ENCODE results near the gene HDDC3.

Gene HDDC3

DNA sequence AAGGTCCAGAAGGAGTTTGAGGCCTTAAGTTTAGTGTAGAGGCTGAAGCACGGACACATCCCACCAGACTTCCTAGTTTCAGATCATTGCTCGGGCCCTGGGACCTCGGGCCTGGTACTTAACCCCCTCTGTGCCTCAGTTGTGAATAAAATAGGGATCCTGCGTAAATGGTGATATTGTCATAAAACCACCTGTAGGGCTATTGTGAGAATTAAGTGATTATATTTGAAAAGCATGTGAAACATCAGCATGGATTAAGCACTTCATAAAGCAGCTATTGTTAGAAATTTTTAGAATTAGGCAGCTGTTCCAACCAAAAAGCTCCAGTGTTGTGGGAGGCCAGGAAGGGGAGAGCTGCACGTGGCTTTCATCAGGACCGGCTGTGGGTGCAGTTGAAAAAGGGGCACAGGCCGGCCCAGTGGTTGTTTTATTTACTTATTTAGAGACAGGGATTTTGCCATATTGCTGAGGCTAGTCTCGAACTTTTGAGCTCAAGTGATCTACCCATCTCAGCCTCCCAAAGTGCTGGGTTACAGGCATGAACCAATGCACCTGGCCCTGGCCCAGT is 26.8 kb upstream of the HDDC3 start:
- TF ChIP-seq CEBPB (IDR thresholded peaks at IDR 0.05) (no peak), TCF12 (IDR thresholded peaks at IDR 0.05; ENCODE audit: low read depth) (no peak), ZBTB7A (IDR thresholded peaks at IDR 0.05; ENCODE audit: low read depth) (no peak), FOXM1 (IDR thresholded peaks at IDR 0.05; ENCODE audit: borderline replicate concordance, low read depth) (no peak), EP300 (IDR thresholded peaks at IDR 0.05; ENCODE audit: borderline replicate concordance) (no peak), MAX (IDR thresholded peaks at IDR 0.05) (no peak), TAF1 (IDR thresholded peaks at IDR 0.05; ENCODE audit: low read depth) (no peak), NFIC (IDR thresholded peaks at IDR 0.05) (no peak), TEAD4 (IDR thresholded peaks at IDR 0.05) (no peak)

DNA sequence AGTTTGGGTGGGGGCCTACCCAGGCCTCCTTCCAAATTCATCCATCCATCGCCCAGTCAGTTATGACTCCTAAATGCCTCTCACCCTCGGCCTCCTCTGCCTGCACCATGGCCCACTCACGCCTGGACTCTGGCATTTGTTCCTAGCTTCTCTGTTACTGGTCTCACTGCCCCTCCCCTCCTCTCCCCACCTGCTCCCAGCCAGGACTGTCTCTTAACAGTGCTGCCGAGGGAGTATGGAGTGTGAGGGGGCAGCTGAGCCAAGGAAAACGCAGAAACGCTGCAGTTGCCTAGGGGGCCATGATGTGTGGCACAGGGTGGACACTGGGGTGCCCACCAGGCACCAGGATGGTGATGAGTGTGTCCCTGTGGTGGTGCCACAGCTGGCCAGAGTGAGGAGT is 25.4 kb upstream of the HDDC3 start:
- no peak for TF ChIP-seq TEAD4 (IDR thresholded peaks at IDR 0.05)
- TF ChIP-seq FOXM1 (IDR thresholded peaks at IDR 0.05; ENCODE audit: borderline replicate concordance, low read depth), result no peak
- TF ChIP-seq TAF1 (IDR thresholded peaks at IDR 0.05; ENCODE audit: low read depth), result no peak
- TF ChIP-seq NFIC (IDR thresholded peaks at IDR 0.05), result no peak
- TF ChIP-seq MAX (IDR thresholded peaks at IDR 0.05), result no peak
- no peak for TF ChIP-seq RAD21 (IDR thresholded peaks at IDR 0.05; ENCODE audit: low read depth)
- no peak for TF ChIP-seq CEBPB (IDR thresholded peaks at IDR 0.05)

- TF ChIP-seq EGR1 (IDR thresholded peaks at IDR 0.05) (no peak), FOXM1 (IDR thresholded peaks at IDR 0.05; ENCODE audit: borderline replicate concordance, low read depth) (no peak), MAX (IDR thresholded peaks at IDR 0.05) (no peak), TAF1 (IDR thresholded peaks at IDR 0.05; ENCODE audit: low read depth) (no peak), NFIC (IDR thresholded peaks at IDR 0.05) (no peak), CEBPB (IDR thresholded peaks at IDR 0.05) (no peak), ZBTB7A (IDR thresholded peaks at IDR 0.05; ENCODE audit: low read depth) (no peak), EP300 (IDR thresholded peaks at IDR 0.05; ENCODE audit: borderline replicate concordance) (no peak), RAD21 (IDR thresholded peaks at IDR 0.05; ENCODE audit: low read depth) (no peak), TCF12 (IDR thresholded peaks at IDR 0.05; ENCODE audit: low read depth) (no peak), TEAD4 (IDR thresholded peaks at IDR 0.05) (no peak), USF1 (IDR thresholded peaks at IDR 0.05) (no peak), YY1 (IDR thresholded peaks at IDR 0.05; ENCODE audit: low read depth) (no peak), CREB1 (IDR thresholded peaks at IDR 0.05; ENCODE audit: low read depth) (no peak)
- TF ChIP-seq, protein P1, sequence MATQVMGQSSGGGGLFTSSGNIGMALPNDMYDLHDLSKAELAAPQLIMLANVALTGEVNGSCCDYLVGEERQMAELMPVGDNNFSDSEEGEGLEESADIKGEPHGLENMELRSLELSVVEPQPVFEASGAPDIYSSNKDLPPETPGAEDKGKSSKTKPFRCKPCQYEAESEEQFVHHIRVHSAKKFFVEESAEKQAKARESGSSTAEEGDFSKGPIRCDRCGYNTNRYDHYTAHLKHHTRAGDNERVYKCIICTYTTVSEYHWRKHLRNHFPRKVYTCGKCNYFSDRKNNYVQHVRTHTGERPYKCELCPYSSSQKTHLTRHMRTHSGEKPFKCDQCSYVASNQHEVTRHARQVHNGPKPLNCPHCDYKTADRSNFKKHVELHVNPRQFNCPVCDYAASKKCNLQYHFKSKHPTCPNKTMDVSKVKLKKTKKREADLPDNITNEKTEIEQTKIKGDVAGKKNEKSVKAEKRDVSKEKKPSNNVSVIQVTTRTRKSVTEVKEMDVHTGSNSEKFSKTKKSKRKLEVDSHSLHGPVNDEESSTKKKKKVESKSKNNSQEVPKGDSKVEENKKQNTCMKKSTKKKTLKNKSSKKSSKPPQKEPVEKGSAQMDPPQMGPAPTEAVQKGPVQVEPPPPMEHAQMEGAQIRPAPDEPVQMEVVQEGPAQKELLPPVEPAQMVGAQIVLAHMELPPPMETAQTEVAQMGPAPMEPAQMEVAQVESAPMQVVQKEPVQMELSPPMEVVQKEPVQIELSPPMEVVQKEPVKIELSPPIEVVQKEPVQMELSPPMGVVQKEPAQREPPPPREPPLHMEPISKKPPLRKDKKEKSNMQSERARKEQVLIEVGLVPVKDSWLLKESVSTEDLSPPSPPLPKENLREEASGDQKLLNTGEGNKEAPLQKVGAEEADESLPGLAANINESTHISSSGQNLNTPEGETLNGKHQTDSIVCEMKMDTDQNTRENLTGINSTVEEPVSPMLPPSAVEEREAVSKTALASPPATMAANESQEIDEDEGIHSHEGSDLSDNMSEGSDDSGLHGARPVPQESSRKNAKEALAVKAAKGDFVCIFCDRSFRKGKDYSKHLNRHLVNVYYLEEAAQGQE (IDR thresholded peaks at IDR 0.05; ENCODE audit: low read depth), result no peak
Measured at GRCh38 chr15:90957031-90957790, 24.9 kb upstream of the HDDC3 start.

DNA sequence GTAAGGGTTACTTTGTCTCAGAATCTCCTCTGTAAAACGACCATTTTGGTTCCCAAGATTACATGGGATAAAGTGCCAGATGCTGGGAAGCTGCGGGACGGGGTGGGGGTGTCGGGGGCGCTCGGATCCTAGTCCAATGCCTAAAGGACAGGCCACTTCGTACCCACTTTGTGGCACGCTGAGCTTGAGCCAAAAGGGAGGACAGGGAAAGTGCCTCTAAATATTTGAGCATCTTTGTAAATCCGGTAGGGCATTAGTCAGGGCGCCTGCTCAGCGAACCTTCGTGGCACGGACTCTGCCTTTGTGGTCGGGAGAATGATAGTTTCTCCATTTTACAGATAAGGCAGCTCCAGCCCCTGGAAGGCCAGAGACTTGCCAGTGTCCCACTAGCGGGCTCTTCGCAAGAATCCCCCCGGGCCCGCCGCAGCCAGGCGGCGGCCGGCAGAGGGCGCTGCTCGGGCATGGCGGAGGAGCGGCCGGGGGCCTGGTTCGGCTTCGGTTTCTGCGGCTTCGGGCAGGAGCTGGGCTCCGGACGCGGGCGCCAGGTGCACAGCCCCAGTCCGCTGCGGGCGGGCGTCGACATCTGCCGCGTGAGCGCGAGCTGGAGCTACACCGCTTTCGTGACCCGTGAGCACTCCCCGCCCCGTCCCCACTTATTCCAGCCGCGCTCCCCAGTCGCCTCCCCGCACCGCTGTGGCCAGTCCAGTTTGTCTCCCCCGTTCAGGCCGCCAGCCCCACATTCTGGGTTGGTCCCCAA is 24.1 kb upstream of the HDDC3 start:
- peak; percentile 65; the same call in 1 of the 2 replicates for TF ChIP-seq YY1 (IDR thresholded peaks at IDR 0.05; ENCODE audit: low read depth)
- TF ChIP-seq MAX (IDR thresholded peaks at IDR 0.05), result 0 out of 2 replicates have a peak, but pooled peaks have one; percentile 29
- TF ChIP-seq EP300 (IDR thresholded peaks at IDR 0.05; ENCODE audit: borderline replicate concordance), result no peak
- TF ChIP-seq RAD21 (IDR thresholded peaks at IDR 0.05; ENCODE audit: low read depth), result peak; percentile 18; the same call in 1 of the 2 replicates
- TF ChIP-seq ZBTB7A (IDR thresholded peaks at IDR 0.05; ENCODE audit: low read depth), result 0 out of 2 replicates have a peak, but pooled peaks have one; percentile 22
- TF ChIP-seq TCF12 (IDR thresholded peaks at IDR 0.05; ENCODE audit: low read depth), result no peak

DNA sequence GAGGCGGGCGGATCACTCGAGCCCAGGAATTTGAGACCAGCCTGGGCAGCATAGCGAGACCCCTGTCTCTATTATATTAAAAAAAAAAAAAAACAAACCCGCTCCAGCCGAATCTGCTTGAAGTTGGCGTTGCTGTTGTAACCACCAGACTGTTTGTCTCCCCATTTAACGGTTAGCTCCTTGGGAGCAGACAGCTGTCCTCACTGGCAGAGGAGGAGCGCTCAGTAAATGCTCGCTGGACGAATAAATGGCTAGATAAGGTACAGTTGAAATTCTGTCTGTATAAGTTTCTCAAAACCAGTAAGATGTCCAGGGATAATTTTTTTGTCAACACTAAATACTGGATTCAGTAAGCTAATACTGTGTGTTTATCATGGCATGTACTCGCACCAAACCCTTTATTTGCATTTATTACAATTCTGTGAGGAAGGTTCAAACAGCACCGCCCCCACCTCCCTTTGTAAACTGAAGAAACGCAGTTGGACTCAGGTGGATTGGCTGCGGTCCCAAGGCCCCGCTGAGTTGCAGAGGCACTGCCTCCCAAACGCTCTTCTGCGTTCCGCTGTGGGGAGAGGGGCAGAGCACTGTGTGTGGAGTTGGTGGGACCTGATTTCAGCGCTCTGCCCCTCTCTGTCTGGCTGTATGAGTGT is 23.4 kb upstream of the HDDC3 start:
- peak; percentile 81 for TF ChIP-seq NFIC (IDR thresholded peaks at IDR 0.05)
- 0 out of 2 replicates have a peak, but pooled peaks have one; percentile 6 for TF ChIP-seq MAX (IDR thresholded peaks at IDR 0.05)
- TF ChIP-seq EGR1 (IDR thresholded peaks at IDR 0.05), result no peak
- TF ChIP-seq FOXM1 (IDR thresholded peaks at IDR 0.05; ENCODE audit: borderline replicate concordance, low read depth), result no peak
- TF ChIP-seq CREB1 (IDR thresholded peaks at IDR 0.05; ENCODE audit: low read depth), result no peak
- no peak for TF ChIP-seq RAD21 (IDR thresholded peaks at IDR 0.05; ENCODE audit: low read depth)

Data from Ishikawa (cell line).